Measurements from ENCODE around the gene C6orf62.
"Not testable (repeated sequence)": the region's sequence is repeated elsewhere in the genome, so short reads cannot be mapped to it uniquely, and the experiment has no call there.

The C6orf62 gene

GRCh38 chr6:24743265-24743943, 24.4 kb upstream of the C6orf62 start:
- DNase-seq (ENCODE audit: low read depth): peak; percentile 98

- no peak for DNase-seq (ENCODE audit: low read depth)
These were observed 23.3 kb upstream of the C6orf62 start for GRCh38 chr6:24742216-24742738.

- no peak for DNase-seq (ENCODE audit: low read depth)
These were observed 21.9 kb upstream of the C6orf62 start for GRCh38 chr6:24740861-24741260.

GRCh38 chr6:24738741-24739140, 19.8 kb upstream of the C6orf62 start:
- DNase-seq (ENCODE audit: low read depth): no peak

- not testable (repeated sequence) for DNase-seq (ENCODE audit: low read depth)
These were observed 15.8 kb upstream of the C6orf62 start for GRCh38 chr6:24734710-24735109.

GRCh38 chr6:24734166-24734565, 15.2 kb upstream of the C6orf62 start:
- no peak for DNase-seq (ENCODE audit: low read depth)

GRCh38 chr6:24731456-24732134, 12.6 kb upstream of the C6orf62 start:
- DNase-seq (ENCODE audit: low read depth): not testable (repeated sequence)

GRCh38 chr6:24730653-24731052, 11.7 kb upstream of the C6orf62 start:
- not testable (repeated sequence) for DNase-seq (ENCODE audit: low read depth)

- no peak for DNase-seq (ENCODE audit: low read depth)
These were observed 4.3 kb upstream of the C6orf62 start for GRCh38 chr6:24723270-24723669.

GRCh38 chr6:24721461-24722215, 2.7 kb upstream of the C6orf62 start:
- DNase-seq (ENCODE audit: low read depth): no peak

GRCh38 chr6:24720604-24721460, 1.9 kb upstream of the C6orf62 start:
- peak; percentile 100 for DNase-seq (ENCODE audit: low read depth)

- DNase-seq (ENCODE audit: low read depth): no peak
These were observed 1.2 kb upstream of the C6orf62 start for GRCh38 chr6:24720131-24720603.

GRCh38 chr6:24718449-24719124, 367 bp downstream of the C6orf62 start:
- DNase-seq (ENCODE audit: low read depth): no peak

GRCh38 chr6:24716602-24717148, 2.3 kb downstream of the C6orf62 start:
- not testable (repeated sequence) for DNase-seq (ENCODE audit: low read depth)

GRCh38 chr6:24710519-24711303, 8.2 kb downstream of the C6orf62 start:
- no peak for DNase-seq (ENCODE audit: low read depth)

- no peak for DNase-seq (ENCODE audit: low read depth)
These were observed 9.8 kb downstream of the C6orf62 start for GRCh38 chr6:24709014-24709711.

GRCh38 chr6:24708612-24709011, 10.3 kb downstream of the C6orf62 start:
- DNase-seq (ENCODE audit: low read depth): no peak

GRCh38 chr6:24704468-24704867, 14.5 kb downstream of the C6orf62 start:
- DNase-seq (ENCODE audit: low read depth): no peak

GRCh38 chr6:24702720-24703282, 16.2 kb downstream of the C6orf62 start:
- no peak for DNase-seq (ENCODE audit: low read depth)
